DMS53 (cell line): ENCODE data around the gene ABCA4.
A peak's percentile ranks its signal among the peaks of the same experiment; 100 is the strongest.
"Not testable (repeated sequence)": the region's sequence is repeated elsewhere in the genome, so short reads cannot be mapped to it uniquely, and the experiment has no call there.

Experiments
- DNase-seq: peaks from one replicate; lab custom pipeline; 2025; lab: John Stamatoyannopoulos, UW

ABCA4 gene

GRCh38 chr1:94004924-94005323, 116.0 kb downstream of the ABCA4 start:
- no peak for DNase-seq

- DNase-seq, result no peak
Measured at GRCh38 chr1:94002046-94002787, 118.7 kb downstream of the ABCA4 start.

- DNase-seq, result no peak
Measured at GRCh38 chr1:94001397-94002045, 119.4 kb downstream of the ABCA4 start.

DNA sequence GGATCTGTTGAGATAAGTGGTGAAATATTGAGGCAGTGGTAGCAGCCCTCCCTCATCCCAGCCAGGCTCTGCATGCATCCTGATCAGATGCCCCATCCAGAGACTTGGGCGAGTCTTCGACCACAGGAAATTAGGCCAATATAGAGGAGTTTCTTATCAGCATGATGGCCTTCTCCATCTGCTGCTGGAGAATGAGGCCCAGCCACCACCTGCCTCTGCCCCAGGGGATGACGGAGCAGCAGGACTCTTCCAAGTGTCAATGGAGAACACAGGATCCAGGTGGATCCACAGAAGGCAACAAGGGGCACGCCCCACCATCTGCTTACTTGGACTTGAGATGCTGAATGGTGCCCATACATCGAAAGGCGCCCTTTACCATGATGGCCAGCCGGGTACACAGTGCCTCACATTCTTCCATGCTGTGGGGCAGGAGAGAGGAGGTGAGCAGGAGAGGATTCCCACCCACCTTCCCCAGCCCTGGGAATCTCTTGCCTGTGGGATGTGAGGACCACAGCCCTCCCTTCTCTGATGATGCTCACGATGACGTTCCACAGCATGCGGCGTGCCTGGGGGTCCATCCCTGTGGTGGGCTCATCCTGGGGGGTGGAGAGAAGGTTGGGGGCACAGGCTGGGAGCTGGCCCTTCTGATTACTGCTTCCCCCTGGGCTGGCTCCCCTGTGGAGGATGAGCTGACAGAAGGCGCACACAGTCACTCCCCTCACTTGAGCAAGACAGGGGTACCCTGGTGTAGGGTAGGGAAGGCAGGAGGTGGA, 120.3 kb downstream of the ABCA4 start:
- no peak for DNase-seq

GRCh38 chr1:93999840-94000415, 121.0 kb downstream of the ABCA4 start:
- no peak for DNase-seq

GRCh38 chr1:93998532-93998931, 122.4 kb downstream of the ABCA4 start:
- DNase-seq, result not testable (repeated sequence)

GRCh38 chr1:93997756-93998155, 123.2 kb downstream of the ABCA4 start:
- DNase-seq, result no peak

DNA sequence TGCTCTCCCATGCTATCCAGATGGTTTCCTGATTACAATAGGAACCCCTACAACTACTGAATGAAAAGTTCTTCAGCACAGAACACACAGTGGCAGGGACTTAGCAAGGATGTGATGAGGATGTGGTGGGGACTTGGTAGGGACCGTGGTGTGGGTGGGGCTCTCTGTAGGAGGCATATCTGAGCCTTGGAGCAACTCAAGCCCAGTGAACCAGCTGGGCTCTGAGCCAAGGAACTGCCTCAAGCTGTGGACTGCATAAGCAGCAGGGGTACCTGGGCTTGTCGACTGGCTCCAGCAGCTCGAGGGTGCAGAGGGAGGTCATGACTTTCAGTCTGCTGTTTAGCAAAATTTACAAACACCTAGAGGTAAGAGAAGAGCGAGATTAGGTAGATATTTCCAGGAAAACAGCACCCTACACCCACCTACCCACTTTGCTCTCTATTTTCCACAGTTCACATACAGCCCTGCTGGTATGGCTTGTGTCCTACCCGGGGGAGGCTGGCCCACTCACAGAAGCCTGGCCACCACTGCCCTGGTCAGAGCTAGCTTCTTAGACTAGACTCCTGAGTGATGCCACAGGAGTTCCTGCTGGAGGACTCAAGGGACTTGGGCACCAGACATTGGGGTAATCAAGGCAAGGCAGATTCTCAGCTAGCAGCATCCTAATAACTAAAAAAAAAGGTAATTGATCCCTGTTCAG, 125.0 kb downstream of the ABCA4 start:
- DNase-seq, result no peak

GRCh38 chr1:93993731-93994130, 127.2 kb downstream of the ABCA4 start:
- no peak for DNase-seq

GRCh38 chr1:93992954-93993353, 128.0 kb downstream of the ABCA4 start:
- peak; percentile 70 for DNase-seq

- no peak for DNase-seq
Measured at GRCh38 chr1:93992190-93992589, 128.8 kb downstream of the ABCA4 start.

- no peak for DNase-seq
Measured at GRCh38 chr1:93991271-93991670, 129.7 kb downstream of the ABCA4 start.

GRCh38 chr1:93990477-93990876, 130.5 kb downstream of the ABCA4 start:
- DNase-seq, result not testable (repeated sequence)

DNA sequence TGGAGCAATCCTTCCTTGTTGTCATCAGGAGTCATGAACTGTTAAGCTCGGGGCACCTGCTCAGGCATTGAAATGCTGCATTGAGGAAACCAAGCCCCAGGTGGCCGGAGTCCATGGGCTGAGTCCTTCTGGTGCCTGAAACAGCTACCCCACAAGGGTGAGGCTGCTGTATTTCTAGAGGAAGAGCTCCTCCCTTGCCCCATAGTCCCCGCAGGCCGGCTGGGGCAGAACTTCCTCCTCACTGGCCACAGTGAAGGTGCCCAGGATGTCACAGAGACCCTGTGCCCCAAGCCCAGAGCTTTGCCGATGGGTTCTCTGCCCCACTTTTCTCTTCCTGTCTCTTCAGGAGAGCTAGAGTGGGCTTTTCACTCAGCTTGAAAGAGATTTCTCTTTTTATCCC, 130.9 kb downstream of the ABCA4 start:
- DNase-seq, result no peak

DNA sequence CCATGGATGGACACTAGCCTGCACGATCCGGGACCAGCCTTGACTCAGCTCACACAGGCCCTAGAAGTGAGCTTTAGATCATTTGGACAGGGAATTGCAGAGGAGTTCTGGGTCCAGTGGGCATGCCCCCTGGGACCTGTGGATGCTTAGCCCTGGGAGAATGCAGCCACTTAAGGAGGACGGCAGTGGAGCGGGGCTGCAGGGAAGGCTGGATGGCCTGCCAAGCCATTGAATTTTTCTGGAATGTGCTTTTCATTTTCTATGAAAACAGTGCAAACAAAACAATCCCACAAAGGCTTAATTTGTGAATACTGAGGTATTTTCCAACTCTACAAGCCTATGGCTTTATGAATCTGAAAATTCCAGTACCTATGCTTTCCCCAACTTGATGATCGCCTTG, 131.3 kb downstream of the ABCA4 start:
- no peak for DNase-seq

- DNase-seq, result no peak
Measured at GRCh38 chr1:93988634-93989350, 132.2 kb downstream of the ABCA4 start.

- DNase-seq, result no peak
Measured at GRCh38 chr1:93981274-93981667, 139.7 kb downstream of the ABCA4 start.

GRCh38 chr1:93980320-93981273, 140.4 kb downstream of the ABCA4 start:
- DNase-seq, result peak; percentile 88

GRCh38 chr1:93979718-93980319, 141.1 kb downstream of the ABCA4 start:
- DNase-seq, result peak; percentile 98
